Panc1 (cell line): ENCODE results near the gene COL4A3. TPM values are rescaled to one million over a fixed set of nuclear protein-coding genes. Genes with fewer than 3 reads are reported as not detected.
A peak's percentile ranks its signal among the peaks of the same experiment; 100 is the strongest.

Source experiments
- ATAC-seq: fragments of 200-7000 bp; cut with Tn5 transposase; 2 replicates; pipeline ENCODE4 v1.9.1; 2020; ENCODE audit warnings: mild to moderate bottlenecking, moderate library complexity
- BruUV-seq: library from RNA; stranded (reverse); fragments of 400-500 nt; replicated peaks from 2 replicates; lab custom pipeline; 2021; lab: Mats Ljungman, UMichigan
- CTCF ChIA-PET: fragments of 300-600 bp; sonication (Branson Sonifier 250); formaldehyde crosslinking; loops from one replicate; lab custom pipeline; 2022; ENCODE audit warnings: antibody characterized with exemption; lab: Charles Lee
- POLR2A ChIA-PET: fragments of 300-600 bp; sonication (Branson Sonifier 250); formaldehyde crosslinking; loops from one replicate; lab custom pipeline; 2022; ENCODE audit warnings: antibody characterized with exemption; lab: Charles Lee
- DNase-seq: peaks from one replicate; pipeline ENCODE4 v3.0.0-alpha.2; 2010; ENCODE audit warnings: low read depth, low spot score
- H3K27ac ChIP-seq: 2 replicates; pipeline ENCODE4 v1.5.1; 2011; ENCODE audit warnings: mild to moderate bottlenecking, low read length, inconsistent platforms
- H3K27me3 ChIP-seq: fragments of 200-500 bp; sonication (Bioruptor generic); 2 replicates; pipeline ENCODE4 v1.6.0; 2014; ENCODE audit warnings: low read length, inconsistent platforms; ENCODE audit not compliant: control insufficient read depth, insufficient read depth
- H3K36me3 ChIP-seq: fragments of 200-500 bp; sonication (Bioruptor generic); 2 replicates; pipeline ENCODE4 v1.5.1; 2014; ENCODE audit warnings: inconsistent platforms, mild to moderate bottlenecking, low read length, moderate library complexity; ENCODE audit not compliant: control insufficient read depth, insufficient read depth
- H3K4me1 ChIP-seq: 2 replicates; pipeline ENCODE4 v1.5.1; 2011; ENCODE audit warnings: inconsistent platforms, mild to moderate bottlenecking, low read length, moderate library complexity; ENCODE audit not compliant: control insufficient read depth, insufficient read depth
- H3K4me3 ChIP-seq, 2 experiments: 2 replicates each; pipeline ENCODE4 v1.5.1; 2011 to 2012; ENCODE audit warnings: low read depth in 2 of 2, low read length in 2 of 2, mild to moderate bottlenecking in 2 of 2, inconsistent platforms in 1 of 2, moderate library complexity in 1 of 2
- H3K9me3 ChIP-seq: fragments of 200-500 bp; sonication (Bioruptor generic); 2 replicates; pipeline ENCODE4 v1.5.1; 2014; ENCODE audit warnings: low read depth, mild to moderate bottlenecking, inconsistent platforms, low read length, moderate library complexity; ENCODE audit not compliant: control insufficient read depth, insufficient read depth
- POLR2AphosphoS5 ChIP-seq: IDR thresholded peaks from 2 replicates; pipeline ENCODE4 v1.6.1; 2012; ENCODE audit warnings: mild to moderate bottlenecking, low read depth, low read length, moderate library complexity
- SIN3A ChIP-seq: IDR thresholded peaks from 2 replicates; pipeline ENCODE4 v1.6.1; 2012; ENCODE audit warnings: low read depth, mild to moderate bottlenecking, low read length, moderate library complexity, borderline replicate concordance; ENCODE audit not compliant: insufficient read depth
- TCF7L2 ChIP-seq: IDR thresholded peaks from 2 replicates; pipeline ENCODE4 v1.6.1; 2011; ENCODE audit warnings: mild to moderate bottlenecking, low read depth, low read length, inconsistent platforms
- in situ Hi-C: cut with HindIII; loops from 2 replicates; pipeline ENCODE4 v1.10.0; 2016; ENCODE audit warnings: low sequenced_read_pairs, low pct_unique_long_range_greater_than_20kb
- intact Hi-C: fragments of 100-400 bp; cut with micrococcal nuclease; formaldehyde crosslinking; loops from one replicate; pipeline ENCODE4 v1.10.0; 2022; ENCODE audit not compliant: unreplicated experiment
- total RNA-seq: library from RNA; stranded (reverse); gene quantifications from one replicate; pipeline ENCODE4 v1.2.1, GENCODE V29; 2021; ENCODE audit not compliant: unreplicated experiment
- TF ChIP-seq, protein P1 (sequence below), 2 experiments: IDR thresholded peaks; 2 replicates each; pipeline ENCODE4 v1.6.1; 2011 to 2012; ENCODE audit warnings: low read depth in 2 of 2, control low read depth in 1 of 2, low read length in 1 of 2, mild to moderate bottlenecking in 1 of 2, moderate library complexity in 1 of 2; ENCODE audit not compliant: insufficient read depth in 1 of 2
- TF ChIP-seq, protein P2 (sequence below): fragments of 450-650 bp; IDR thresholded peaks from 2 replicates; pipeline ENCODE4 v1.5.1; 2017; ENCODE audit warnings: mild to moderate bottlenecking

Gene COL4A3
- total RNA-seq, 1 experiment from 2014 or later: 0.18 TPM

DNA sequence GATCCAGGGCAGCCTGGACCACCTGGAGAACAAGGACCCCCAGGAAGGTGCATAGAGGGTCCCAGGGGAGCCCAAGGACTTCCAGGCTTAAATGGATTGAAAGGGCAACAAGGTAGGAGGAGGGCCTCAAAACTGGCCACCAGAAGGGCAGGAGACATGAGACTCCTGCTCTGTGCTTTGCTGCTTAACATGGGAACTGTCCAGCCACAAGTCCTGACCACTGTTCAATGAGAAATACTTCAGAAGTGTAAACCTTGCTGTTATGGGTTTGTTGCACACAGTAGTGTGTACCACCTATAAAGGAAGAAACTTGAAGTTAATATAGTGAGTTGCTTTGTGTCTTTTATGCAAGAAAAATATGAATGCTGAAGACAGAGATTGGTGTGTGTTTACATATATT lies 116.5 kb downstream of the COL4A3 start:
- no TSS peak for BruUV-seq
- Histone ChIP-seq H3K4me1 (no peaks in the 10 kb centered on the region), H3K27me3 (no peaks in the 10 kb centered on the region), H3K27ac (no peak overlapping the region), H3K4me3 (no peak overlapping the region), H3K36me3 (no peaks in the 10 kb centered on the region), H3K9me3 (no peaks in the 10 kb centered on the region)
- ChIA-PET POLR2A (no interaction called here), CTCF (no interaction called here)
- intact Hi-C loops (no loop called here), in situ Hi-C loops (no loop called here)
- ATAC-seq (no peak), DNase-seq (no peak)
- no peak for TF ChIP-seq TCF7L2
- TF ChIP-seq, protein P1, sequence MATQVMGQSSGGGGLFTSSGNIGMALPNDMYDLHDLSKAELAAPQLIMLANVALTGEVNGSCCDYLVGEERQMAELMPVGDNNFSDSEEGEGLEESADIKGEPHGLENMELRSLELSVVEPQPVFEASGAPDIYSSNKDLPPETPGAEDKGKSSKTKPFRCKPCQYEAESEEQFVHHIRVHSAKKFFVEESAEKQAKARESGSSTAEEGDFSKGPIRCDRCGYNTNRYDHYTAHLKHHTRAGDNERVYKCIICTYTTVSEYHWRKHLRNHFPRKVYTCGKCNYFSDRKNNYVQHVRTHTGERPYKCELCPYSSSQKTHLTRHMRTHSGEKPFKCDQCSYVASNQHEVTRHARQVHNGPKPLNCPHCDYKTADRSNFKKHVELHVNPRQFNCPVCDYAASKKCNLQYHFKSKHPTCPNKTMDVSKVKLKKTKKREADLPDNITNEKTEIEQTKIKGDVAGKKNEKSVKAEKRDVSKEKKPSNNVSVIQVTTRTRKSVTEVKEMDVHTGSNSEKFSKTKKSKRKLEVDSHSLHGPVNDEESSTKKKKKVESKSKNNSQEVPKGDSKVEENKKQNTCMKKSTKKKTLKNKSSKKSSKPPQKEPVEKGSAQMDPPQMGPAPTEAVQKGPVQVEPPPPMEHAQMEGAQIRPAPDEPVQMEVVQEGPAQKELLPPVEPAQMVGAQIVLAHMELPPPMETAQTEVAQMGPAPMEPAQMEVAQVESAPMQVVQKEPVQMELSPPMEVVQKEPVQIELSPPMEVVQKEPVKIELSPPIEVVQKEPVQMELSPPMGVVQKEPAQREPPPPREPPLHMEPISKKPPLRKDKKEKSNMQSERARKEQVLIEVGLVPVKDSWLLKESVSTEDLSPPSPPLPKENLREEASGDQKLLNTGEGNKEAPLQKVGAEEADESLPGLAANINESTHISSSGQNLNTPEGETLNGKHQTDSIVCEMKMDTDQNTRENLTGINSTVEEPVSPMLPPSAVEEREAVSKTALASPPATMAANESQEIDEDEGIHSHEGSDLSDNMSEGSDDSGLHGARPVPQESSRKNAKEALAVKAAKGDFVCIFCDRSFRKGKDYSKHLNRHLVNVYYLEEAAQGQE (IDR thresholded peaks at IDR 0.05; ENCODE audit: insufficient read depth in 1 of 2, low read depth in 2 of 2, low read length in 1 of 2): peak; percentile 62 to 79; a peak in 3 of 4 replicates
- no peak for TF ChIP-seq POLR2AphosphoS5

DNA sequence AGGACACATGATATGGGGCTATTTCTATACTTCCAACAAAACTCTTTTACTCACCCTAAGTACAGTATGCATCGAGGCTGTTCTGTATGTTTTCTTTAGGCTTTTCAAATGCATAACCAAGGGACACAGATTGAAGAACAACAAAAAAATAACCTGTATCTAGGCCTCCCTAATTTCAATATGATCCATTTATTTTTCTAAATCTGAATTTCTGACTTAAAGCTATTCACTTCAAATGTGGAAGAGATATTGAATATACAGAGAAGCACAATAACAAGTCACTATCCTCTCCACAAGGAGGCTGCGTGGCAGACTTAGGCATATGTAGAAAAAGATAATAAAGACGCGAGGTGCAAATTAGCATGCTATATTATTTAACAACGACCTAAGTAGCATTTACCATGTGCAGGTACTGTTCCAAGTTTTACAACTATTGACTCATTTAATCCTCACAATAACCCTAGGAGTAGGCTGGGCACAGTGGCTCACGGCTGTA lies 121.4 kb downstream of the COL4A3 start:
- intact Hi-C loops: no loop called here

More for the DNA sequence above, 121.4 kb downstream of the COL4A3 start:
- ATAC-seq: no peak
- ChIA-PET CTCF (no interaction called here), POLR2A (no interaction called here)
- no peaks in the 10 kb centered on the region for H3K9me3 ChIP-seq
- no peak overlapping the region for H3K4me3 ChIP-seq
- no peaks in the 10 kb centered on the region for H3K36me3 ChIP-seq
- no TSS peak for BruUV-seq
- H3K4me1 ChIP-seq: no peaks in the 10 kb centered on the region
- DNase-seq: no peak
- no peaks in the 10 kb centered on the region for H3K27me3 ChIP-seq
- H3K27ac ChIP-seq: no peak overlapping the region
- in situ Hi-C loops: no loop called here
- no peak for TF ChIP-seq POLR2AphosphoS5
- TF ChIP-seq, protein P2, sequence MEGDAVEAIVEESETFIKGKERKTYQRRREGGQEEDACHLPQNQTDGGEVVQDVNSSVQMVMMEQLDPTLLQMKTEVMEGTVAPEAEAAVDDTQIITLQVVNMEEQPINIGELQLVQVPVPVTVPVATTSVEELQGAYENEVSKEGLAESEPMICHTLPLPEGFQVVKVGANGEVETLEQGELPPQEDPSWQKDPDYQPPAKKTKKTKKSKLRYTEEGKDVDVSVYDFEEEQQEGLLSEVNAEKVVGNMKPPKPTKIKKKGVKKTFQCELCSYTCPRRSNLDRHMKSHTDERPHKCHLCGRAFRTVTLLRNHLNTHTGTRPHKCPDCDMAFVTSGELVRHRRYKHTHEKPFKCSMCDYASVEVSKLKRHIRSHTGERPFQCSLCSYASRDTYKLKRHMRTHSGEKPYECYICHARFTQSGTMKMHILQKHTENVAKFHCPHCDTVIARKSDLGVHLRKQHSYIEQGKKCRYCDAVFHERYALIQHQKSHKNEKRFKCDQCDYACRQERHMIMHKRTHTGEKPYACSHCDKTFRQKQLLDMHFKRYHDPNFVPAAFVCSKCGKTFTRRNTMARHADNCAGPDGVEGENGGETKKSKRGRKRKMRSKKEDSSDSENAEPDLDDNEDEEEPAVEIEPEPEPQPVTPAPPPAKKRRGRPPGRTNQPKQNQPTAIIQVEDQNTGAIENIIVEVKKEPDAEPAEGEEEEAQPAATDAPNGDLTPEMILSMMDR: no peak
- TF ChIP-seq TCF7L2: no peak
- TF ChIP-seq, protein P1 (IDR thresholded peaks at IDR 0.05; ENCODE audit: insufficient read depth in 1 of 2, low read depth in 2 of 2, low read length in 1 of 2): no peak
- no peak for TF ChIP-seq SIN3A
